Activated CD8-positive, alpha-beta memory T cell treated with anti-CD3 and anti-CD28 coated beads, Interleukin-2, amount 10 ng/mL, durations not matched to agents 7 days and 5 days (primary cell): ENCODE results near the gene ANHX. TPM values are rescaled to one million over a fixed set of nuclear protein-coding genes. Genes with fewer than 3 reads are reported as not detected.

Experiments used
- ATAC-seq: fragments of 150-1000 bp; cut with Tn5 transposase; one replicate; pipeline ENCODE4 v1.10.0; 2021; ENCODE audit warnings: moderate library complexity
- CTCF ChIA-PET: fragments of 350-600 bp; sonication (Branson Sonifier 250); formaldehyde crosslinking; loops from one replicate; lab custom pipeline; 2021; ENCODE audit warnings: antibody characterized with exemption; lab: Charles Lee
- DNase-seq: peaks from one replicate; pipeline ENCODE4 v3.0.0-alpha.2; 2020
- H3K27ac Mint-ChIP-seq: one replicate; pipeline ENCODE4 v1.8.0; 2021; ENCODE audit warnings: mild to moderate bottlenecking, mixed read lengths
- H3K27me3 Mint-ChIP-seq: one replicate; pipeline ENCODE4 v1.8.0; 2021; ENCODE audit warnings: mixed read lengths
- H3K36me3 Mint-ChIP-seq: one replicate; pipeline ENCODE4 v1.8.0; 2021; ENCODE audit warnings: mild to moderate bottlenecking, mixed read lengths
- H3K4me1 Mint-ChIP-seq: one replicate; pipeline ENCODE4 v1.8.0; 2021; ENCODE audit warnings: mixed read lengths
- H3K4me3 Mint-ChIP-seq: one replicate; pipeline ENCODE4 v1.8.0; 2021; ENCODE audit warnings: mild to moderate bottlenecking, moderate library complexity, mixed read lengths
- H3K9me3 Mint-ChIP-seq: one replicate; pipeline ENCODE4 v1.8.0; 2022; ENCODE audit warnings: low read depth, mixed read lengths
- total RNA-seq, 2 experiments: library from RNA; stranded (reverse); gene quantifications; one replicate each; pipeline ENCODE4 v1.2.3, GENCODE V29; 2021

Gene ANHX
- total RNA-seq, 2 experiments from 2014 or later: not detected

GRCh38 chr12:133181238-133181959 lies 54.3 kb downstream of the ANHX start, which contains the start of gene ZNF268:
ZNF268 (plus strand) TSS chr12:133181495; CDS start chr12:133181998, 503 bp downstream.
- peaks cover 58% of the 10 kb centered on the region for H3K36me3 Mint-ChIP-seq
- peak within 1 kb of the TSS; percentile 88 for H3K27ac Mint-ChIP-seq
- peaks cover 38% of the 10 kb centered on the region for H3K9me3 Mint-ChIP-seq
- DNase-seq (peak; percentile 96), ATAC-seq (peak; percentile 91)
- no peaks in the 10 kb centered on the region for H3K27me3 Mint-ChIP-seq
- peaks cover 17% of the 10 kb centered on the region for H3K4me1 Mint-ChIP-seq
- peak within 1 kb of the TSS; percentile 95 for H3K4me3 Mint-ChIP-seq
- CTCF ChIA-PET: interaction anchor here (0.6 to 1.9 kb wide), 13 partner anchors 10 to 414 kb away, joined by 3 to 12 read pairs (median 4); partner anchors contain the start of genes ZNF10, ZNF26, ZNF84 and ZNF891

GRCh38 chr12:133180669-133181068 lies 55.0 kb downstream of the ANHX start:
- CTCF ChIA-PET: interaction anchor here (0.7 to 1.9 kb wide), 11 partner anchors 11 to 368 kb away, joined by 3 to 12 read pairs (median 4); partner anchors contain the start of genes ZNF10, ZNF26, ZNF84 and ZNF891
- no peaks in the 10 kb centered on the region for H3K27me3 Mint-ChIP-seq
- H3K36me3 Mint-ChIP-seq: peaks cover 52% of the 10 kb centered on the region
- H3K4me1 Mint-ChIP-seq: peaks cover 17% of the 10 kb centered on the region
- H3K4me3 Mint-ChIP-seq: no peak overlapping the region
- H3K27ac Mint-ChIP-seq: no peak overlapping the region
- H3K9me3 Mint-ChIP-seq: peaks cover 44% of the 10 kb centered on the region
- ATAC-seq (no peak), DNase-seq (no peak)

GRCh38 chr12:133174901-133175300 lies 60.8 kb downstream of the ANHX start:
- ATAC-seq (no peak), DNase-seq (no peak)
- peaks cover 6% of the 10 kb centered on the region for H3K36me3 Mint-ChIP-seq
- peaks cover 32% of the 10 kb centered on the region for H3K9me3 Mint-ChIP-seq
- no peak overlapping the region for H3K4me3 Mint-ChIP-seq
- H3K27me3 Mint-ChIP-seq: no peaks in the 10 kb centered on the region
- CTCF ChIA-PET: no interaction called here
- no peak overlapping the region for H3K27ac Mint-ChIP-seq
- H3K4me1 Mint-ChIP-seq: no peaks in the 10 kb centered on the region

DNA sequence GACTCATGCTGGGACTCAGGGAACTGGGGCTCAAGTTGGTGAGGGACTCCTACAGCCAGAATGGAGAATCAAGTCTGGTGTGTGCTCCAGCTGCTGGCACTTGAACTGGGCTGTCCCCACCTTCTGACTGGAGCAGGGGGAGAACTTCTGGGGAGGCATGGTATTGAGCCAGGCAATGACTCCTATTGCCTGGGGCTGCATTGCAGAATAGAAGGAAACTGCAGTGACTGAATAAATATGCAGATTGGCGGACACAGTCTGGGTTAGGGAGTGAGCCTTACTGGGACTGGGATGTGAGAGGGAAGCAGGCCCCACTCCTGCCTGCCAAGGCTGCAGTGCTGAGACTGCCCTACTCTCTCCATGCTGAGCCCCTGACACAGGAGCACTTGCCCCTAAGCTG lies 63.2 kb downstream of the ANHX start:
- CTCF ChIA-PET: no interaction called here
- Mint-ChIP-seq H3K27me3 (no peaks in the 10 kb centered on the region), H3K4me3 (no peak overlapping the region), H3K27ac (no peak overlapping the region), H3K4me1 (no peaks in the 10 kb centered on the region), H3K9me3 (peaks cover 33% of the 10 kb centered on the region), H3K36me3 (peaks cover 1% of the 10 kb centered on the region)
- DNase-seq (no peak), ATAC-seq (no peak)

Other genes with a start within 250 kb of the ANHX start
- gene ZNF26, start 249.5 kb downstream of the ANHX start, total RNA-seq: 10 to 100 TPM; 14.6 to 22.1 TPM
- gene ZNF84, start 198.4 kb downstream of the ANHX start, total RNA-seq: 10 to 100 TPM; 22.5 to 23.1 TPM
- gene ZNF140, start 155.0 kb downstream of the ANHX start, total RNA-seq: 10 to 100 TPM; 11.2 to 13.6 TPM
- gene ZNF891, start 105.6 kb downstream of the ANHX start, total RNA-seq: 1 to 10 TPM; 2.0 to 2.3 TPM
- 1 to 10 TPM; 7.7 to 7.9 TPM for gene ZNF10, start 105.2 kb downstream of the ANHX start, total RNA-seq
- 10 to 100 TPM; 18.6 to 19.9 TPM for gene ZNF268, start 54.4 kb downstream of the ANHX start, total RNA-seq